Thoracic aorta (tissue), 2 donors: ENCODE data around the gene KISS1R. TPM values are rescaled to one million over a fixed set of nuclear protein-coding genes. Genes with fewer than 3 reads are reported as not detected.

Experiments used
- ATAC-seq: fragments of 150-250 bp; one replicate; pipeline ENCODE4 v1.8.0; 2017; ENCODE audit warnings: low read depth; ENCODE audit not compliant: insufficient number of reproducible peaks, low FRiP score
- DNase-seq: peaks from one replicate; pipeline ENCODE4 v3.0.0-alpha.2; 2020; ENCODE audit warnings: low spot score
- H3K27ac ChIP-seq, 2 donors: fragments of 200-600 bp; sonication (generic); 1 replicate in 1 of 2; 2 replicates in 1 of 2; pipeline ENCODE4 v1.5.1; 2016; ENCODE audit warnings: mild to moderate bottlenecking in 2 of 2, moderate library complexity in 2 of 2
- H3K27me3 ChIP-seq: fragments of 200-600 bp; sonication (generic); replicated peaks from 2 replicates; pipeline ENCODE4 v1.6.0; 2016; ENCODE audit warnings: mild to moderate bottlenecking; ENCODE audit not compliant: insufficient read depth
- H3K36me3 ChIP-seq: fragments of 200-600 bp; sonication (generic); one replicate; pipeline ENCODE4 v1.5.1; 2016
- H3K4me1 ChIP-seq, 2 donors: fragments of 200-600 bp; sonication (generic); 1 replicate in 1 of 2; 2 replicates in 1 of 2; pipeline versions ENCODE4 v1.5.1 to v1.6.0; 2016; ENCODE audit warnings: low read depth in 2 of 2, mild to moderate bottlenecking in 1 of 2; ENCODE audit not compliant: control insufficient read depth in 1 of 2
- H3K4me3 ChIP-seq: fragments of 200-600 bp; sonication (generic); 2 replicates; pipeline ENCODE4 v1.5.1; 2016; ENCODE audit warnings: mild to moderate bottlenecking
- H3K9me3 ChIP-seq: fragments of 200-600 bp; sonication (generic); 2 replicates; pipeline ENCODE4 v1.5.1; 2016
- total RNA-seq, 2 donors: library from RNA; depleted of rRNA; stranded (reverse); fragments of >200 nt; gene quantifications; one replicate each; pipeline versions ENCODE4 v1.1.0 to v1.2.3, GENCODE V29; 2016
- TF ChIP-seq, protein P1 (sequence below): fragments of 200-600 bp; sonication (generic); IDR thresholded peaks from one replicate; pipeline ENCODE4 v1.5.1; 2019; ENCODE audit warnings: antibody characterized with exemption

Gene KISS1R
- total RNA-seq, 2 donors from 2014 or later: not detected

DNA sequence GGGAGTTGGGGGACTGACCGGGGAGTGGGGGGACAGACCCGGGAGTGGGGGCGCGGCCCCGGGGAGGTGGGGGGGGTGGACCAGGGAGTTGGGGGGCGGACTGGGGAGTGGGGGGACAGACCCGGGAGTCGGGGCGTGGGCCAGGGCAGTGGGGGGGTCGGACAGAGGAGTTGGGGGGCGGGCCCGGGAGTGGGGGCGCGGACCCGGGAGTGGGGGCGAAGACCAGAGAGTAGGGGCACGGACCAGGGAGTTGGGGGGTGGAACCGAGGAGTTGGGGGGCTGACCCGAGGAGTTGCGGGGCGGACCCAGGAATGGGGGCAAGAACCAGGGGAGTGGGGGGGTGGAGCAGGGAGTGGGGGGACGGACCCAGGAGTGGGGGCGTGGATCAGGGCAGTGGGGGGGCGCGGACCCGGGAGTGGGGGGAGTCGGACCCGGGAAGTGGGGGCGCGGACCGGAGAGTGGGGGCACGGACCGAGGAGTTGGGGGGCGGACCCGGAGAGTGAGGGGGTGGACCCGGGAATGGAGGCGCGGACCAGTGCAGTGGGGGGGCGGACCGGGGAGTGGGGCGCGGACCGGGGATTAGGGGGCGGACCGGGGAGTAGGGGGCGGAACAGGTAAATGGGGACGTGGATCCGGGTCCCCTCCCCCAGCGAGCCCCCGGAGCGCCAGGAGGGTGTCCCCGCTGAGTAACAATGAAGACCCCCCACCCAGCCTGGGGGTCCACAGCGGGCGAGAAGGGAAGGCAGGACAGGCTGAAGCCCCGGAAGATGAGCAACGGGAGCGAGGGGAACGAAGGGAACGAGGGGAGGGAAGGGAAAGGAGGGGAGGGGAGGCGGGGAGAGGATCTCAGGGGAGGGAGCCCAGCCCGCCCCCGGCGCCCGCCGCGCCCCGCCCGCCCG is 4.7 kb upstream of the KISS1R start:
- ATAC-seq: peak; percentile 51
- no peaks in the 10 kb centered on the region for H3K27me3 ChIP-seq
- TF ChIP-seq, protein P1, sequence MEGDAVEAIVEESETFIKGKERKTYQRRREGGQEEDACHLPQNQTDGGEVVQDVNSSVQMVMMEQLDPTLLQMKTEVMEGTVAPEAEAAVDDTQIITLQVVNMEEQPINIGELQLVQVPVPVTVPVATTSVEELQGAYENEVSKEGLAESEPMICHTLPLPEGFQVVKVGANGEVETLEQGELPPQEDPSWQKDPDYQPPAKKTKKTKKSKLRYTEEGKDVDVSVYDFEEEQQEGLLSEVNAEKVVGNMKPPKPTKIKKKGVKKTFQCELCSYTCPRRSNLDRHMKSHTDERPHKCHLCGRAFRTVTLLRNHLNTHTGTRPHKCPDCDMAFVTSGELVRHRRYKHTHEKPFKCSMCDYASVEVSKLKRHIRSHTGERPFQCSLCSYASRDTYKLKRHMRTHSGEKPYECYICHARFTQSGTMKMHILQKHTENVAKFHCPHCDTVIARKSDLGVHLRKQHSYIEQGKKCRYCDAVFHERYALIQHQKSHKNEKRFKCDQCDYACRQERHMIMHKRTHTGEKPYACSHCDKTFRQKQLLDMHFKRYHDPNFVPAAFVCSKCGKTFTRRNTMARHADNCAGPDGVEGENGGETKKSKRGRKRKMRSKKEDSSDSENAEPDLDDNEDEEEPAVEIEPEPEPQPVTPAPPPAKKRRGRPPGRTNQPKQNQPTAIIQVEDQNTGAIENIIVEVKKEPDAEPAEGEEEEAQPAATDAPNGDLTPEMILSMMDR: no peak
- H3K36me3 ChIP-seq: no peaks in the 10 kb centered on the region
- peak overlapping the region; percentile 96 for H3K4me3 ChIP-seq
- peaks cover 11 to 13% of the 10 kb centered on the region in 2 donors for H3K4me1 ChIP-seq
- peak overlapping the region; percentile 47 to 71 for H3K27ac ChIP-seq
- no peak for DNase-seq
- no peaks in the 10 kb centered on the region for H3K9me3 ChIP-seq

DNA sequence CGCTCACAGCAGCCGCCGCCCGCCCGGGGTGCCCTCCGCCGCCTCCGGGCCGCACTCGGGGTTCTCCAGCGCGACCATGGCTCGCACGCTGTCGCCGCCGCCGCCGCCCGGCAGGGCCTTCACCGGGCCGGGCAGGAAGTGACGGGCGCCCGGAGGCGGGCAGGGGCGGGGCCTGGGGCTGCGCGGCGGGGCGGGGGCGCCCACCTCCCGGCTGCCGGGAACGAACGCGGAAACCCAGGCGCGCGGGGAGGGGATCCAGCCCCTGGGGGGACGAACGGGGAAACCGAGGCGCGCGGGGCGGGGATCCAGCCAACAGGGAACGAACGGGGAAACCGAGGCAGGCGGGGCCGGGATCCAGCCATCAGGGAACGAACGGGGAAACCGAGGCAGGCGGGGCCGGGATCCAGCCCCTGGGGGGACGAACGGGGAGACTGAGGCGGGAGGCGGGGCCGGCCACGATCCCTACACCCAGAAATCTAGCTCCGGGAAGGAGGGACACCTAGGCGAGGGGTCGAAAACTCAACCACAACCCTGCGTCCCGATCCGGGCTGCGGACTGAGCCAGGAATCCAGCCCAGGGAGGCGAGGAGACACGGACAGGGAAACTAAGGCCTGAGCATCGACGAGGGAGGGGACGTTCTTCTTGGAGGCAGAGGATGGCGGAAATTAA is 3.9 kb upstream of the KISS1R start, which contains the start of gene R3HDM4:
Gene R3HDM4 (minus strand): TSS at position 140 of the 669 bp plus-strand sequence. CDS start 62 bp downstream, at position 78.
- ATAC-seq (peak; percentile 62), DNase-seq (no peak)
- H3K9me3 ChIP-seq: no peaks in the 10 kb centered on the region
- H3K27me3 ChIP-seq: no peaks in the 10 kb centered on the region
- TF ChIP-seq, protein P1: no peak
- H3K4me1 ChIP-seq: peaks cover 18 to 21% of the 10 kb centered on the region in 2 donors
- peak within 1 kb of the TSS; percentile 96 for H3K4me3 ChIP-seq
- no peaks in the 10 kb centered on the region for H3K36me3 ChIP-seq
- H3K27ac ChIP-seq: peak within 1 kb of the TSS; percentile 71 to 86

DNA sequence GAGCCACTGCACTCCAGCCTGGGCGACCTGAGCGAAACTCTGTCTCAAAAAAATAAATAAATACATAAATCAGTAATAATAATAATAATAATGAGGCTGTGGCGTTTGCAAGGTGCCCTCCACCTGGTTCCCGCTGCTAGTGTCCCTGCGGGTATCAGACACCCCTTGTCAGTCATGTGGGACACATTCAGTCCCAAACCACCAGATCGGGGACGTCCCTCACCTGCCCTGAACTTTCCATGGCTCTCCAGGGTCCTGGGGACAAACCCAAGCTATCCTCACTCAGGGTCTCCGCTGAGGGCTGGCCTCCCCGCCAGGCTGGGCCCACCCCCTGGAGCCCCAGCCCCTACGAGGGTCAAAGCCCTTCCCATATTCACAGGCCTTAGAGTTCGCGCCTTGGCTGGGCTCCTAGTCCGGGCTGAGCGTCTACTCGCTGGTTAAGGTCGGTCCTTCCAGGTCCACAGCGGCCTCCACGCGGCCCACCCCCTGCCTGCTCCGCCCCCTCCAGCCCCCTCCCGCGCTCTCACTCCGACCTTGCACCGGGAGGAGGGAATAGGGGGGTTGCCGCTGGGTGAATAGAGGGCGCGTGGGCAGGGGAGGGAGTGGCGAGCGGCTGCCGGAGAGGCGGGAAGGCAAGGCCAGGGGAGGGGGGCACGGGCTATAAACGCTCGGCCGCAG is 349 bp upstream of the KISS1R start:
- ATAC-seq (no peak), DNase-seq (no peak)
- H3K4me1 ChIP-seq: peaks cover 19 to 48% of the 10 kb centered on the region in 2 donors
- no peaks in the 10 kb centered on the region for H3K36me3 ChIP-seq
- H3K9me3 ChIP-seq: no peaks in the 10 kb centered on the region
- H3K27me3 ChIP-seq: peaks cover 9% of the 10 kb centered on the region
- H3K4me3 ChIP-seq: peak overlapping the region; percentile 64
- H3K27ac ChIP-seq: no peak overlapping the region
- TF ChIP-seq, protein P1: no peak

DNA sequence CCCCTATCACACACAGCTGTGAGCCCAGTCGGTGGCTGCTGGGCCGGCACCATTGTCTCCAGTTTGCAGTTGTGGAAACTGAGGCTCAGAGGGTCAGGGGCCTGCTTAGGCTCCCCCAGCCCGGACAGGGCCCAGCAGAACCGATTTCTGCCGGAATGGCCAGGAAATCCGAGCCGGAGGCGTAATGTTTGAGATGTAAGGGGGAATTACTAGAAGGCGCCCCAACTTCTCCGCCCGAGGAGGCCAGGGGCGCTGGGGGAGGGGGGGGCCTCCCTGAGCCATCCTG is 962 bp downstream of the KISS1R start:
- no peaks in the 10 kb centered on the region for H3K9me3 ChIP-seq
- peaks cover 9% of the 10 kb centered on the region for H3K27me3 ChIP-seq
- H3K4me3 ChIP-seq: peak overlapping the region; percentile 64
- DNase-seq: no peak
- TF ChIP-seq, protein P1: no peak
- H3K36me3 ChIP-seq: no peaks in the 10 kb centered on the region
- H3K27ac ChIP-seq: no peak overlapping the region
- peaks cover 19 to 48% of the 10 kb centered on the region in 2 donors for H3K4me1 ChIP-seq
- ATAC-seq: no peak
